GM21717 (cell line): ENCODE data around the gene TTC28.
"Not testable (repeated sequence)": the region's sequence is repeated elsewhere in the genome, so short reads cannot be mapped to it uniquely, and the experiment has no call there.

Experiments
- ATAC-seq: cut with Tn5 transposase; IDR thresholded peaks from one replicate; pipeline ENCODE4 v1.9.1; 2021; ENCODE audit warnings: mild to moderate bottlenecking, moderate library complexity; ENCODE audit not compliant: unreplicated experiment

The TTC28 gene

DNA sequence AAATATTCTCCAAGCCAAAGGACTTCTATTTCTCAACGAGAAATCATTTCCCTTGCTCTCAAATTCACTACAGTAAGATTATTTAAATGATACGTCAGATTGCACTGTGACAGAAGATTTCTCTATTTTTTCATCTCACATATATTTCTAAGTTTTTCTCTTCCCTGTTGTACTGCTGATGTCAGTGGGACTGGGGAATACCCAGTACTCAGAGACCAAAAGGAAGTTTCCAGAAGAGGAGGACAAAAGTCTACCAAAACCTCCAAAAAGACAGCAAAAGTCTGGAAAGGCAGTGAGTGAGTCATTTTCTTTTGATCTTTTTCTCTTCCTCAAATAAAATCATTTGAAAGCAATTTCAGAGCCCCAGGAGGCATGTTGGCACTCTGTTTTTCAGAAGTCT is 610.8 kb downstream of the TTC28 start:
- no peak for ATAC-seq

DNA sequence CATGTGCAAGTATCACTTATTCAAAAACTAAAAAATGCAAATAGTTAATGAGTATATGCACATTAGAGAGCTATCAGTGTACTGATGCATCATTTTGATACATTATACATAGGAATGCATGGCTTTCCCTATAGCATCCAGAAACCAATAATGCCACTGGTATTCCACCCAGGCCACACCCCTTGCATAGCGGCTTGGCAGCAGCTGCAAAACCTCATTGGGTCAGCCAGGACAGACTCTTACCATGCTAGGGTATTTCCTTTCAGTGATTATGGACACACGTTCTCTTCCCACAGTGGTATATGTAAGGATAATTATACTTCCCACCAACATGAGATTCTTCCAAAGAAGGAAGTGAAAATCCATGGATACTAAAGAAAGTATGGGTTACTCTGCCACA is 614.7 kb downstream of the TTC28 start:
- no peak for ATAC-seq

DNA sequence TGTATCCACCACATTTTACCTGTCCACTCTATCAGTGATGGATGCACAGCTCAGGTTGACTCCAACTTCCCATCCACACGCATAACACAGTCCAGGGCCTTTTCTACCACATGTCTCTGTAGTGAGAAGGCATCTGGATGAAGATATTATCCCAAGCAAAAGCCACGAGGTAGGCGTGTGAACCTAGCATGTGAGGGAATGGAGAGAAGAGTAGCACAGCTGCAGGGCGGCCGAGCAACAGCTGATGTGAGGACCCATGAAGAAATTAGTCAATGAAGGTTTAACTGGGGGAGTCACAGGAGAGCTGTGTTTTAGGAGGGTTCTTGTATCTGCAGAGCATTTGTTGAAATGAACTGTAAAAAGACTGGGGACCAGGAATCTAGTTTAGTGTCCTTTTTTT is 616.0 kb downstream of the TTC28 start:
- no peak for ATAC-seq

DNA sequence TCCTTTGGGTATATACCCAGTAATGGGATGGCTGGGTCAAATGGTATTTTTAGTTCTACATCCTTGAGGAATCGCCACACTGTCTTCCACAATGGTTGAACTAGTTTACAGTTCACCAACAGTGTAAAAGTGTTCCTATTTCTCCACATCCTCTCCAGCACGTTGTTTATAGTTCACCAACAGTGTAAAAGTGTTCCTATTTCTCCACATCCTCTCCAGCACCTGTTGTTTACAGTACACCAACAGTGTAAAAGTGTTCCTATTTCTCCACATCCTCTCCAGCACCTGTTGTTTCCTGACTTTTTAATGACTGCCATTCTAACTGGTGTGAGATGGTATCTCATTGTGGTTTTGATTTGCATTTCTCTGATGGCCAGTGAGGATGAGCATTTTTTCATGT is 619.0 kb downstream of the TTC28 start:
- not testable (repeated sequence) for ATAC-seq

DNA sequence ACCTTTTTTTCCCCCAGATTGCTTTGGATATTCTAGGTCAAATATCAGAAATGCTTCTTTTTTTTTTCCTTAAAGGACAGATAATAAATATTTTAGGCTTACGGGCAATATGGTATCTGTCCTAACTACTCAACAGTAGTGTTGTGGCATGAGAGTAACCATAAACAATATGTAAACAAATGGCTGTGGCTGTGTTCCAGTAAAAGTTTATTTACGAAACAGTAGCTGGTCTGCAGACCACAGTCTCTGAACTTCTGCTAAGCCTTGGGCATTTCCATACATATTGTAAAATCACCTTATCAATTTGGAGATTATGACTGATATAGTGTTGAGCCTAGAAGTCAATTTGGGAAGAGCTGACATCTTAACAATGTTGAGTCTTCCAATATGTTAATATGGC is 621.6 kb downstream of the TTC28 start:
- ATAC-seq: no peak

DNA sequence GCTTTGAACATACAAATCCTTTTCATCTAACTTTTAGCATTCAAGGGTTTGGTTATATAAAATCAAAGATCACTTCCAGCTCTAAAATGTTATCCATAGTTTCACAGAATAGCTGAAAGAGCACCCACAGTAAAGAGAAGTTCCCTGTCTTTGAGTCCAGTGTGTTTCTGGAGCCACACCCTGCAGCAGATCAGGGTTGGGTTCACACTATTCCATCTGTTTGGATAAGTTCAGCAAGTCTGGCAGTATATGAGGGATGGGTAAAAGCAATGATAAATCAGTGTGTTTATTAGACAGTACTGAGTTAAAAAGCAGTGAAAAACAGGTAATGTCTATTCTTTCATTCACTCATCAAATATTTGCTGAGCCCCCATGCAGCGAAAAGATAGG is 624.8 kb downstream of the TTC28 start:
- ATAC-seq: no peak

DNA sequence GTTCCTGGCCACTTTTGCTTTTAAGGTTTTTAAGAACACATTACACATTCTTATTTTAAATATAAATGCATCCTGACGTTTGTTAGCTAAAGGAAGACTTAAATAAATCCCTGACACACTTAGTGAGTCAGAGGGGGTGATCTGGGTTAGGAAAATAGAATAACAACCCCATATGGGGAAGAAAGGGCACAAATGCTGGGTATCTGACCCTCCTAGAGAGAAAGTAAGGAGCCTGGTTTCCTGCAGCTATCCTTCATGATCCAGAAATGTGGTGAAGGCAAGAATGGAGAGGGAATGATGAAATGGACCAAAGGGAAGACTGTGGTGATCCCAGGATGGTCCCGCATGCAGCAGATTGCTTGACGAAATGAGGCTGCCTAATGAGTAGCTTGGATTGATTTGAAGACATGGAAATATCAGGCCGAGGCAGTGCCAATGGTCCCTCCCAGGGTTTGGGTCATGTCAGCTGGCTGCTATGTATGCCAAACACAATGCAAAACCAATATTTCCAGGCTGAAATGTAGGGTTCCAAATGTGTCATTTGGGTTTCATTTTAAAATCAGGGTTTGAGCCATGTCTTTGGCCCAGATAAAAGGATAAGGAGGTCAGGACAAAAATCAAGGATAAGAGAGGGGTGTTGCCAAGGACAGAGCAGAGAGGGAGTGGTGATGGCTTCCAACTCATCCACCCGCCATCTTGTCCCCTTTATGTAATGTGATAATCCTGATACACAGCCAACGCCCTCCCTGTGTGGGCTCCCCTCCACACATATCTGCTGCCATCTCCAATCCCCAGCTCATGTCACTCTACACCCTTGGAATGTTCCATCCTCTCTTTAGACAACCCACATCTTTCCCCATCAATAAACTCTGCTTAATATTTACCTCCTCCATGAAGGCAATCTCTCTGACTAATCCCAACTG is 625.5 kb downstream of the TTC28 start:
- ATAC-seq: no peak

DNA sequence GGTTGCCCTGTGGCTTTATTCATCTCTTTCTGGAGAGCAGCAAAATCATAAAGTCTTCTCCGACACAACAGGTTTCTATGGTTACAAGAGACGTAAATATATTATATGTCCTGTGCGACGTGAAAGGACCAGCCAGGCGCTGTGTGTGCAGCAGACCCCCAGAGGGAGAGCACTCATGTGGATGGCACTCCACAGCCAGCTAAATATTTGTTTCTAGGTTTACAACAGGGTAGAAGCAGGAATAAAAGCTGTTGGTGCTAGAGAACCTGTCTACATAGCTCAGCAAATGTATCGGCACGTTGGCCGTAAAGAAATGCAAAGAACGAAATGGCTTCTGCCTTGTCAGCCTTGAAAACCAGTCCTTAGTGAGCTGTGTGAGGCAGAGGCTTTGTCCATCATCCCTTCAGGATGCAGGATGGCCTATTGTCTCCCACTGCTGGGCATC is 626.8 kb downstream of the TTC28 start:
- ATAC-seq: no peak

DNA sequence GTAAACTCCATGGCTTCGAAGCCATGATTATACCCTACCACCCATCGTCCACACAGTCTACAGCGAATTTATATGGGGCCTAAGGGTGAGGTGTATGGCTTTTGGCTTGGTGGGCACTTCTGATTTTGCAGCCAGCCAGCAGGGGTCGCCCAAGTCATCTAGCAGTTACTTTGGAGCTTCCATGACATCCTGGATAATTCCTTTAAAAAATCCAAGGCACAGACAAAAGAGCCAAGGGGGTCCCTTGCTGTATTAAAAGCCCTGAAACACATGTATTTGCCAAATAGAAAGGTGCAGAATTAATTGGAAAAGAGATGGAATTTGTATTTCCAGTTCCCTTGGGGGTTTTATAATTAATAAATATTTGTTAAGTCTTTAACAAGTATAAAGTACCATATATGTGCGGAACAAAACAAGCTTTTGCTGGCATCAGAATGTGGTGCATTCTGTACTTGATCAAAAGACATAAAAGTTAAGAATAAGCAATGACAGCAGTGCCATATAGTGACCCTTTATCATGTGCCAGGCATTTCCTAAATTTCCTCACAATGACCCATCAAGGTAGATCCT is 627.8 kb downstream of the TTC28 start:
- ATAC-seq: no peak

DNA sequence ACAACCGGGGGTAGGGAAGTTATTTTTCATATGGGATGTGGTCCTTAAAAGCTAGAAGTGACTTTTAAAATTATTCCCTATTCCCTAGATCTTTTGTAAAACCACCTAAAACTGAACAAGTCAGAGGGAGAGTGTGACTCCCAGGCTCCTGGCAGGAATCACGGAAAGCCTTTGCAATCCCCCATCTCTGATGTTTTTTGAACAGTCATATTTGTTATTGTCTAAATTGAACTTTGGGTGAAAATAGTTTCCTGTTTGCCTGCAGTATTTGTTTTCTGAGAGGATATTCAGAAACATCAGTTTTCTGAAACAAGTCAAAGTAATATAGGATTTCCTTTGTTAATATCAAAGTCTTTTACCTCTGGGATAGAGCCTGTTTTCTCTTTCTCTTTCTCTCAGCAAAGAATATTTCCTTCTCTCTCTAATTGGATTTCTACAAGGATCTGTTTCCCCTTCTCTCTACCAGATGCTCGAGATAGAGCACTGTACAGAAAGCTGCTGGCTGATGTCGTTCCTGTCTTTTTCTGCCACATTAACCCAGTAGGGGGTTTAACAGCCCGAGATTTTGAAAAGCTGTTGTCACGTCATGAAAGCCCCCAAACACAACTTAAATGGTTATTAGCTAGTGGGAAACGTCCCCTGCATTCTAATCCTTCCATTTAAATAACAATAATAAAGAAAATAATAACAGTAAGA is 628.4 kb downstream of the TTC28 start:
- ATAC-seq: no peak

DNA sequence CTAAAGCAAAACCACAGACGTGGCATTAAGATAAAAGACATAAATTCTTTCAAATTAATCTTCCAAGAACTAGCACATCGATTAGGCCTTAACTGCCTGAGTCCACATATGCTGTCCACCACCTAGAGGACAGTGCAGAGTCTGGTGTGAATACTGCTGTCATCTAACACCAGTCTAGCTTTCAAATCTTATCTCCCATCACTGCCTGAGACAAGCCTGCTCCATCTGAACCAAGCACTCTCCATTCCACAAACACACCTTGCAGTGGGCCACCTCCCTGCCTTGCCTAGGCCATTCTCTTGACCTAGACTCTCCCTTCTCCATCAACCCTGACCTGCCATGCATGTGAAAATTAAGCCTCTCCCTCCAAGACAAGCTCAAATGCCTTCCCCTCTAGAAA is 631.1 kb downstream of the TTC28 start:
- ATAC-seq: no peak

DNA sequence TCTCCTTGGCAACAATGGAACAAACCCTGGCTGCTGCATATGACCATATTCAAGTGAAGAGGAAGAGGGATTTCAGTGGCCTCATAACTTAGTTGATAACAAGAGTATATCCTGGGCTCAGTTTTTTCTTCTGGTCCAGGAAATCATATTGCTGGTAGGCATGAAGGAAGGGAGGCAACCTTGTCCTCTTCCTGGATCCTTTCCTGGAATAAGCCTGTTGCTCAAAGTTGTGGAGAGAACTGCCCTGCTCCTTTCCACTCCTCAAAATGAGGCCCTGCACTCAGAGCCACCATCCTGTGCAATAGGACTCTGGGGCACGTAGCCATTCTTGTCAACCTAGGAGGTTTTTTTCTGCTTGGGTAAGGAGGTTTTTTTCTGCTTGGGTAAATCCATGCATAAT is 631.9 kb downstream of the TTC28 start:
- no peak for ATAC-seq

DNA sequence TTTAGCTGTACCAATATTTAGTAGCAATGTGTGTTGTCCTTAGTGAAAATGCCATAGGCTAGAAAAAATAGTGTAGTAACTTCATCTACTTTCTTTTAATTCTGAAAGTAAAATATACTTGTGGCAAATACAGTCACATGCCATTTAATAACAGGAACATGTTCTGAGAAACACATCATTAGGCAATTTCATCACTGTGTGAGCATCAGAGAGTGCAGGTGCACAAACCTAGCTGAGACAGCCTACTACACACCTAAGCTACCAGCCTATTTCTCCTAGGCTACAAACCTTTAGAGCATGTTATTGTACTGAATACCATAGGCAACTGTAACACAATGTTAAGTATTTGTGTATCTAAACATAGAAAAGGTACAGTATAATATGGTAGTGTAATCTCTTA is 633.5 kb downstream of the TTC28 start:
- no peak for ATAC-seq

DNA sequence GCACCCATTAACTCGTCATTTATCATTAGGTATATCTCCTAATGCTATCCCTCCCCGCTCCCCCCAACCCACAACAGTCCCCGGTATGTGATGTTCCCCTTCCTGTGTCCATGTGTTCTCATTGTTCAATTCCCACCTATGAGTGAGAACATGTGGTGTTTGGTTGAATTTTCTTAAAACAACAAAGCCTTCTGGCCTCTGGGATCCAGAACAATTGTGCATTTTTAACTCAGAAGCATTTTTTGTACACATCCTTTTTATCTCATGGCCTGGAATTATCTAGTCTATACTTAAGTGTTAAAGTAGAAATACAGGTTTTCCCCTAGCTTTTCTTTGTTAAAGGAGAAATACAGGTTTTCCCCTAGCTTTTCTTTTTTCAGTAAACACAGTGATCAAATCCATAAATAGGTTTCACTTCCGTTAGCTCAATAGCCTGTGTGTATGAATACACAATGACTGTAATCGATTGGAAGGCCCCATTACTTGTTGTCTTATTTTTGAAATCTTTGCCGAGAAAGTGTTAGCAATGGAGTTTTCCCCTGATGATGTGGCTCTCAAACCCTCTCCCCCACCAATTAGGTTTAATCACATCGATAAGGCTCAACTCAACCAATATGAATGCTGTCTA is 635.0 kb downstream of the TTC28 start:
- no peak for ATAC-seq

DNA sequence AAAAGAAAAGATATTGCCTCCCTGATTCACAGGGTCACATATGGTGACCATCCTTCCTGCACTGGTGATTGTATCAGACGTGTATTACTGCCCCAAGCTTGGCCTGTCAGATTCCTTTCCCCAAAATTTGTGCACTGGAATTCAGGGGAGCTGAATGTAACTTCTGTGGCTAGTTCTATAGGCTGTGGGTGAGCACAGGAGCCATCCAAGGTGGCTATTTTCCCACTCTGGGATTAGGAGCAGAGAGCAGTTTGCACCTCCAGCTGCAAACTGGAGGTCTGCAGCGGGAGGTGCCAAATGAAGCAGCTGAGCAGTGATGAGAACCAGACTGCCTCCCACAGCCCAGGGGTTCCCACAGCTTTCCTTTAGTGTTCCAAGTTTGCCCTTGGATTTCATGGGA is 636.4 kb downstream of the TTC28 start:
- ATAC-seq: no peak

DNA sequence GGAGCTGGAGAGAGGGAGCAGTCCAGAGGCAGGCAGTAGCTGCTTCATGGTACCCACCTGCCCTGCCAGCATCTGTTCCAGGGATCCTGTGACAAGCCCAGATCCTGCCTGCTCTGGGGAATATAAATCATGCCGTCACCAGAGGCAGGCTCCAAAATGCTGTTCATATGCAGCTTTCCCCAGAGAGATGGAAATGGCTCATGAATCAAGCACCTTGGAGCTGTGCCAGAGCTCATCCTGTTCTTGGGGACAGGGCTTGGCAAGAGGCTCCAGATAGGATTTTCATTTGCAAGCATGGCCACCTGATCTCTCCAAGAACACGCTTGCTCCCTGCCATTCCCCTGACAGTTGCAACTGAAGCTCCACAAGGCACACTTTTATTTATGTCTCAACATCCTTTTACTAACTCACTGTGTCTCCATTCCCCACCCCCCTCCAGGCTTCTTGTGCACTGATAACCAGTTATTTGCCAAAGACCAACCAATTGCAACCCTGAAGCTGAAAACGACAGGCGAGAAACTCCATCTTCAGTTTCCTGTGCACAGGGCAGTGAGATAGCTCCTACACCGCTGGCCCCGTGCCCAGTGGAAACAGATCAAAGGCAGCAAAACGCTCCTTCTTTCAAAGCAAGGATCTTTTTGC is 644.8 kb downstream of the TTC28 start:
- ATAC-seq: no peak

DNA sequence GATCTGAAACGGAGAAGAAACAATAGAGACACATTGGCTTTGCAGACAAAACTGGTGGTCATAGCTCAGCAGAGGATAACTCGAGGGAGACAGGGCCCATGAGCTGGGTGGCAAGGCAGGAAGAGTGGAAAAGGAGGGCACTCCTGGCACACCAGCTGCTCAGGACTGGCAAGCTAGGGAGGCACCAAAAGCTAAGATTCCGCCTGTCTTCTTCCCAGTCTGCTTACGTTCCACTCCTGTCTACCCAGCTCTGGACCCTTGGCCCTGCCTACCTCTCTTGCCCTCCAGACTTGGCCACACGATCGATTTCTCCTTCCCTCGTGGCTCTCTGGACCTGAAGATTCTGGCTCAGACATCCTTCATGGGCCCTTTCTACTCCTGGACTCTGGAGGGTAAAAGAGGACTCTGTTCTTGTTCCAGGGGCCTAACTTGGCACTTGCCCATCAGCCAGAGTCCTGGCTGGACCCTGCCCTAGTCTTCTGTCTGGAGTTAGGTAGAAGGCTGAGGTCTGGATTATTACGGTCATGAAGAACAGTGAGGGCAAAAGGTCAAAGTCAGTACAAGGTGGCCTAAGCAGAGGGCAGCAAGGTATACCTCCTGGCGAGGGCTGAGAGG is 645.4 kb downstream of the TTC28 start:
- ATAC-seq: no peak

DNA sequence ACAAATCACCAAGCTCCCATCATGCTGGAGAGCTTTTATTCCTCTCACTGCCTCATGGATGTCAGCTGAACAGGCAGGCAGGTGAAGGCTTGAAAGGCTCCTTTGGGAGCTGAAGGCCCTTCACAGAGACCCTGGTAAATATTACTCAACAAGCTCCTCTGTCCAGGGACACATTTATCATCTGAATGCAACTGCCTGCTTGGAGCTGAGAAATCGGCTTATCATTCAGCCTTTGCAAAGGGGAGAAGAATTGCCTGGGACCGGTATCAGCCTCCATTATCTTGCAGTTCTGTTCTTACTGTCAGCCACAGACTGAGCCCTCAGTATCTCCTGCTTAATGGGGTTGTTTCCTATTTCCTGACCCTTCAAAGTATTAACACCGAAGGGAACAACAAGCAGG is 646.8 kb downstream of the TTC28 start:
- no peak for ATAC-seq

DNA sequence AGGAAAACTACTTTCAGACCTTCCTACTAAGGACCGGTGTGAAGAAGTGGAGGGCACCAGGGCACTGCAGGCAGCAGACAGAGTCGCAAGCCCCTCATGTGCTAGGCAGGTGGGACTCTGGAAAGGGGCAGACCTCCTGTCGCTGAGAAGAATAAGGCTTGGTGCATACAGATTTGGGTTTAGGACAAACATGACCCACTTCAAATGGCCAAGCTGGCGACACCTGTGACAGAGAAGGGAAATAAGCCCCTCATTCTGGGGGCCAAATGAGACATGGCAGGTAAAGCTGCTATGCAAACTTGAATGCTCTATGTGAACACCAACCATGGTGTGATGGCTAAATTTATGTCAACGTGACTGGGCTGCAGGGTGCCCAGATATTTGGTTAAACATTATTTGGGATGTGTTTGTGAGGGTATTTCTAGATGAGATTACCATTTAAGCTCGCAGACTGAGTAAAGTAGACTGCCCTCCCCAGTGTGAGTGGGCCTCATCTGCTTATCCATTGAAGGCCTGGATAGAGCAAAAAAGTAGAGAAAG is 648.2 kb downstream of the TTC28 start:
- ATAC-seq: no peak

DNA sequence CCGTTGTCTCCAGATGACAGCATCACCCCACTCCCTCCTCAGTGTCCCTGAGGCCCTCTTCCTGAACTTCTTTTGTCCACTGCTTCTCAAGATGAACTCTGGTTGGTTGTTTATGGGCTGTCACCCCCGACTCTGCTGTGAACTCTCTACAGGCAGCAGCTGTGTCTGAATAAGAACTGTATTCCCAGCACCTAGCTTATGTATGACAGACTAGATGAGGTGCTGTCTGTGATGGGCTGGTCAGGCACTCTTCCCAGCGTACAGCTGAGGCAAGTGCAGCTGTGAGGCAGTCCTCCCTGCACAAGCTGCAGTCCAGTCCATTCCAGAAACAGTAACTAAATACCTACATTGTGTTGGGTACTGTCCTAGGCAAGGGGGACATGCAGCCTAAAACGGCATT is 649.2 kb downstream of the TTC28 start:
- ATAC-seq: no peak
